Liver (tissue), 9 donors: ENCODE results near the gene RELN. TPM values are rescaled to one million over a fixed set of nuclear protein-coding genes. Genes with fewer than 3 reads are reported as not detected.

Experiments
- DNase-seq: peaks from one replicate; pipeline ENCODE4 v3.0.0-alpha.2; 2017; ENCODE audit warnings: low spot score
- H3K27ac ChIP-seq, 2 donors: one replicate each; pipeline ENCODE4 v1.7.0; 2013; ENCODE audit warnings: inconsistent platforms in 2 of 2, low read length in 2 of 2, control low read depth in 1 of 2, low read depth in 1 of 2, mild to moderate bottlenecking in 1 of 2
- H3K27me3 ChIP-seq, 4 donors: one replicate each; pipeline versions ENCODE4 v1.6.1 to v1.7.0; 2013; ENCODE audit warnings: low read length in 3 of 4, inconsistent platforms in 1 of 4, mild to moderate bottlenecking in 1 of 4, moderate library complexity in 1 of 4; ENCODE audit not compliant: control insufficient read depth in 4 of 4, insufficient read depth in 4 of 4
- H3K36me3 ChIP-seq, 4 donors: one replicate each; pipeline versions ENCODE4 v1.6.1 to v1.7.0; 2013; ENCODE audit warnings: low read length in 3 of 4, mild to moderate bottlenecking in 3 of 4, low read depth in 1 of 4, moderate library complexity in 1 of 4; ENCODE audit not compliant: control insufficient read depth in 4 of 4, insufficient read depth in 3 of 4
- H3K4me1 ChIP-seq, 4 donors: one replicate each; pipeline versions ENCODE4 v1.6.1 to v1.7.0; 2013; ENCODE audit warnings: low read length in 3 of 4, mild to moderate bottlenecking in 3 of 4, moderate library complexity in 1 of 4; ENCODE audit not compliant: control insufficient read depth in 4 of 4, insufficient read depth in 4 of 4
- H3K4me3 ChIP-seq, 3 donors: one replicate each; pipeline versions ENCODE4 v1.6.1 to v1.7.0; 2013; ENCODE audit warnings: low read length in 3 of 3, control low read depth in 1 of 3, low read depth in 1 of 3, mild to moderate bottlenecking in 1 of 3
- H3K9ac ChIP-seq, 2 donors: one replicate each; pipeline ENCODE4 v1.7.0; 2013; ENCODE audit warnings: low read length in 2 of 2, mild to moderate bottlenecking in 2 of 2, moderate library complexity in 2 of 2, control low read depth in 1 of 2, low read depth in 1 of 2
- H3K9me3 ChIP-seq, 4 donors: one replicate each; pipeline versions ENCODE4 v1.6.1 to v1.7.0; 2013; ENCODE audit warnings: low read length in 3 of 4; ENCODE audit not compliant: control insufficient read depth in 4 of 4
- EGR1 ChIP-seq, 2 donors: IDR thresholded peaks; 2 replicates each; pipeline ENCODE4 v1.6.1; 2016 to 2018; ENCODE audit warnings: antibody characterized with exemption in 2 of 2, low read depth in 2 of 2
- FOXA1 ChIP-seq: IDR thresholded peaks from 2 replicates; pipeline ENCODE4 v1.6.1; 2016; ENCODE audit warnings: antibody characterized with exemption
- FOXA2 ChIP-seq: IDR thresholded peaks from 2 replicates; pipeline ENCODE4 v1.6.1; 2016; ENCODE audit warnings: antibody characterized with exemption
- GABPA ChIP-seq, 2 donors: IDR thresholded peaks in 1 of 2; conservative IDR thresholded peaks in 1 of 2; 2 replicates each; pipeline ENCODE4 v1.6.1; 2016; ENCODE audit warnings: antibody characterized with exemption in 2 of 2, mild to moderate bottlenecking in 1 of 2, moderate library complexity in 1 of 2
- HNF4A ChIP-seq, 2 donors: conservative IDR thresholded peaks; 2 replicates each; pipeline ENCODE4 v1.6.1; 2016; ENCODE audit warnings: antibody characterized with exemption in 2 of 2, mild to moderate bottlenecking in 2 of 2
- HNF4G ChIP-seq: IDR thresholded peaks from 2 replicates; pipeline ENCODE4 v1.6.1; 2016; ENCODE audit warnings: antibody characterized with exemption
- JUND ChIP-seq, 2 donors: IDR thresholded peaks; 2 replicates each; pipeline ENCODE4 v1.6.1; 2016; ENCODE audit warnings: antibody characterized with exemption in 2 of 2
- NR2F2 ChIP-seq: IDR thresholded peaks from 2 replicates; pipeline ENCODE4 v1.6.1; 2016; ENCODE audit warnings: antibody characterized with exemption
- RAD21 ChIP-seq, 2 donors: IDR thresholded peaks; 2 replicates each; pipeline ENCODE4 v1.6.1; 2016; ENCODE audit warnings: antibody characterized with exemption in 2 of 2, mild to moderate bottlenecking in 2 of 2
- RXRA ChIP-seq, 2 donors: IDR thresholded peaks; 2 replicates each; pipeline ENCODE4 v1.6.1; 2017 to 2018; ENCODE audit warnings: antibody characterized with exemption in 2 of 2, mild to moderate bottlenecking in 1 of 2
- TAF1 ChIP-seq: conservative IDR thresholded peaks from 2 replicates; pipeline ENCODE4 v1.6.1; 2016; ENCODE audit warnings: antibody characterized with exemption, mild to moderate bottlenecking
- YY1 ChIP-seq: IDR thresholded peaks from 2 replicates; pipeline ENCODE4 v1.6.1; 2016; ENCODE audit warnings: antibody characterized with exemption, mild to moderate bottlenecking
- WGBS: extraction: QIAGEN DNeasy Blood & Tissue Kit; methylation state at CpG from one replicate; pipeline ENCODE4 v1.1.7; 2013; 5-methylcytosine and 5-hydroxymethylcytosine counted together
- polyA plus RNA-seq, 2 donors: library from polyadenylated mRNA; stranded (reverse) in 1 of 2; unstranded in 1 of 2; fragments of 200-250 nt in 1 of 2; fragments of >200 nt in 1 of 2; fragmentation: Nextera tagmentation in 1 of 2; extraction: Ambion mirVana in 1 of 2; gene quantifications; one replicate each; pipeline versions ENCODE4 v1.2.1 to v1.2.3, GENCODE V29; 2013 to 2015
- total RNA-seq, 2 donors: library from RNA; depleted of rRNA; stranded (reverse); fragments of >200 nt; gene quantifications; one replicate each; pipeline ENCODE4 v1.2.3, GENCODE V29; 2014
- TF ChIP-seq, protein P1 (sequence below): IDR thresholded peaks from 2 replicates; pipeline ENCODE4 v1.6.1; 2016; ENCODE audit warnings: antibody characterized with exemption
- TF ChIP-seq, protein P2 (sequence below): fragments of 150-350 bp; IDR thresholded peaks from 2 replicates; pipeline ENCODE4 v1.5.1; 2017; ENCODE audit warnings: improper control_type of control experiment, low read depth, low read length; ENCODE audit not compliant: missing input control
- TF ChIP-seq, protein P3 (sequence below): IDR thresholded peaks from 2 replicates; pipeline ENCODE4 v1.6.1; 2016; ENCODE audit warnings: antibody characterized with exemption, mild to moderate bottlenecking
- TF ChIP-seq, protein P4 (sequence below): IDR thresholded peaks from 2 replicates; pipeline ENCODE4 v1.6.1; 2016; ENCODE audit warnings: antibody characterized with exemption
- donor health status: healthy.
- donor health status: healthy.
- donor health status: healthy.
- donor health status: healthy.
- donor health status: healthy.

The RELN gene
- total and polyA plus RNA-seq, 4 donors, result 10.0 to 69.8 (median 28.4) TPM

- no peak for TF ChIP-seq JUND (IDR thresholded peaks at IDR 0.05)
- no peak for TF ChIP-seq EGR1 (IDR thresholded peaks at IDR 0.05; ENCODE audit: low read depth in 2 of 2)
- TF ChIP-seq, protein P1, sequence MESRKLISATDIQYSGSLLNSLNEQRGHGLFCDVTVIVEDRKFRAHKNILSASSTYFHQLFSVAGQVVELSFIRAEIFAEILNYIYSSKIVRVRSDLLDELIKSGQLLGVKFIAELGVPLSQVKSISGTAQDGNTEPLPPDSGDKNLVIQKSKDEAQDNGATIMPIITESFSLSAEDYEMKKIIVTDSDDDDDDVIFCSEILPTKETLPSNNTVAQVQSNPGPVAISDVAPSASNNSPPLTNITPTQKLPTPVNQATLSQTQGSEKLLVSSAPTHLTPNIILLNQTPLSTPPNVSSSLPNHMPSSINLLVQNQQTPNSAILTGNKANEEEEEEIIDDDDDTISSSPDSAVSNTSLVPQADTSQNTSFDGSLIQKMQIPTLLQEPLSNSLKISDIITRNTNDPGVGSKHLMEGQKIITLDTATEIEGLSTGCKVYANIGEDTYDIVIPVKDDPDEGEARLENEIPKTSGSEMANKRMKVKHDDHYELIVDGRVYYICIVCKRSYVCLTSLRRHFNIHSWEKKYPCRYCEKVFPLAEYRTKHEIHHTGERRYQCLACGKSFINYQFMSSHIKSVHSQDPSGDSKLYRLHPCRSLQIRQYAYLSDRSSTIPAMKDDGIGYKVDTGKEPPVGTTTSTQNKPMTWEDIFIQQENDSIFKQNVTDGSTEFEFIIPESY, result no peak
- no peak for TF ChIP-seq HNF4G
- TF ChIP-seq FOXA1, result no peak
- no peak for TF ChIP-seq FOXA2
- TF ChIP-seq, protein P2, sequence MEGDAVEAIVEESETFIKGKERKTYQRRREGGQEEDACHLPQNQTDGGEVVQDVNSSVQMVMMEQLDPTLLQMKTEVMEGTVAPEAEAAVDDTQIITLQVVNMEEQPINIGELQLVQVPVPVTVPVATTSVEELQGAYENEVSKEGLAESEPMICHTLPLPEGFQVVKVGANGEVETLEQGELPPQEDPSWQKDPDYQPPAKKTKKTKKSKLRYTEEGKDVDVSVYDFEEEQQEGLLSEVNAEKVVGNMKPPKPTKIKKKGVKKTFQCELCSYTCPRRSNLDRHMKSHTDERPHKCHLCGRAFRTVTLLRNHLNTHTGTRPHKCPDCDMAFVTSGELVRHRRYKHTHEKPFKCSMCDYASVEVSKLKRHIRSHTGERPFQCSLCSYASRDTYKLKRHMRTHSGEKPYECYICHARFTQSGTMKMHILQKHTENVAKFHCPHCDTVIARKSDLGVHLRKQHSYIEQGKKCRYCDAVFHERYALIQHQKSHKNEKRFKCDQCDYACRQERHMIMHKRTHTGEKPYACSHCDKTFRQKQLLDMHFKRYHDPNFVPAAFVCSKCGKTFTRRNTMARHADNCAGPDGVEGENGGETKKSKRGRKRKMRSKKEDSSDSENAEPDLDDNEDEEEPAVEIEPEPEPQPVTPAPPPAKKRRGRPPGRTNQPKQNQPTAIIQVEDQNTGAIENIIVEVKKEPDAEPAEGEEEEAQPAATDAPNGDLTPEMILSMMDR, result no peak
- no peak for TF ChIP-seq HNF4A (conservative IDR thresholded peaks at IDR 0.05)
- TF ChIP-seq GABPA (IDR thresholded peaks at IDR 0.05 in 1 of 2, conservative IDR thresholded peaks at IDR 0.05 in 1 of 2), result no peak
- no peak for TF ChIP-seq TAF1
- no peak for TF ChIP-seq RXRA (IDR thresholded peaks at IDR 0.05)
- no peak for TF ChIP-seq NR2F2
- no peak for TF ChIP-seq RAD21 (IDR thresholded peaks at IDR 0.05)
- no peak for DNase-seq
- Histone ChIP-seq H3K4me3 (no peak overlapping the region), H3K4me1 (no peaks in the 10 kb centered on the region), H3K36me3 (no peaks in the 10 kb centered on the region), H3K27ac (no peak overlapping the region), H3K9ac (no peak overlapping the region), H3K27me3 (peaks cover 0 to 7% (median 0%) of the 10 kb centered on the region in 4 donors), H3K9me3 (no peaks in the 10 kb centered on the region)
These were observed 113.7 kb downstream of the RELN start for GRCh38 chr7:103875718-103876117.

GRCh38 chr7:103871473-103871872 lies 118.0 kb downstream of the RELN start:
- no peak overlapping the region for H3K27ac ChIP-seq
- no peaks in the 10 kb centered on the region for H3K9me3 ChIP-seq
- H3K27me3 ChIP-seq, result peaks cover 0 to 9% (median 0%) of the 10 kb centered on the region in 4 donors
- H3K9ac ChIP-seq, result no peak overlapping the region
- WGBS, result 69% methylated on average over 2 of the region's 2 CpGs
- TF ChIP-seq, protein P3, sequence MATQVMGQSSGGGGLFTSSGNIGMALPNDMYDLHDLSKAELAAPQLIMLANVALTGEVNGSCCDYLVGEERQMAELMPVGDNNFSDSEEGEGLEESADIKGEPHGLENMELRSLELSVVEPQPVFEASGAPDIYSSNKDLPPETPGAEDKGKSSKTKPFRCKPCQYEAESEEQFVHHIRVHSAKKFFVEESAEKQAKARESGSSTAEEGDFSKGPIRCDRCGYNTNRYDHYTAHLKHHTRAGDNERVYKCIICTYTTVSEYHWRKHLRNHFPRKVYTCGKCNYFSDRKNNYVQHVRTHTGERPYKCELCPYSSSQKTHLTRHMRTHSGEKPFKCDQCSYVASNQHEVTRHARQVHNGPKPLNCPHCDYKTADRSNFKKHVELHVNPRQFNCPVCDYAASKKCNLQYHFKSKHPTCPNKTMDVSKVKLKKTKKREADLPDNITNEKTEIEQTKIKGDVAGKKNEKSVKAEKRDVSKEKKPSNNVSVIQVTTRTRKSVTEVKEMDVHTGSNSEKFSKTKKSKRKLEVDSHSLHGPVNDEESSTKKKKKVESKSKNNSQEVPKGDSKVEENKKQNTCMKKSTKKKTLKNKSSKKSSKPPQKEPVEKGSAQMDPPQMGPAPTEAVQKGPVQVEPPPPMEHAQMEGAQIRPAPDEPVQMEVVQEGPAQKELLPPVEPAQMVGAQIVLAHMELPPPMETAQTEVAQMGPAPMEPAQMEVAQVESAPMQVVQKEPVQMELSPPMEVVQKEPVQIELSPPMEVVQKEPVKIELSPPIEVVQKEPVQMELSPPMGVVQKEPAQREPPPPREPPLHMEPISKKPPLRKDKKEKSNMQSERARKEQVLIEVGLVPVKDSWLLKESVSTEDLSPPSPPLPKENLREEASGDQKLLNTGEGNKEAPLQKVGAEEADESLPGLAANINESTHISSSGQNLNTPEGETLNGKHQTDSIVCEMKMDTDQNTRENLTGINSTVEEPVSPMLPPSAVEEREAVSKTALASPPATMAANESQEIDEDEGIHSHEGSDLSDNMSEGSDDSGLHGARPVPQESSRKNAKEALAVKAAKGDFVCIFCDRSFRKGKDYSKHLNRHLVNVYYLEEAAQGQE, result no peak
- TF ChIP-seq, protein P1, result no peak
- TF ChIP-seq RXRA (IDR thresholded peaks at IDR 0.05), result no peak
- no peak for TF ChIP-seq GABPA (IDR thresholded peaks at IDR 0.05 in 1 of 2, conservative IDR thresholded peaks at IDR 0.05 in 1 of 2)
- TF ChIP-seq NR2F2, result no peak
- TF ChIP-seq, protein P4, sequence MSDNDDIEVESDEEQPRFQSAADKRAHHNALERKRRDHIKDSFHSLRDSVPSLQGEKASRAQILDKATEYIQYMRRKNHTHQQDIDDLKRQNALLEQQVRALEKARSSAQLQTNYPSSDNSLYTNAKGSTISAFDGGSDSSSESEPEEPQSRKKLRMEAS, result no peak
- TF ChIP-seq, protein P2, result no peak
- no peak for TF ChIP-seq RAD21 (IDR thresholded peaks at IDR 0.05)
- TF ChIP-seq YY1, result no peak
- TF ChIP-seq TAF1, result no peak
- H3K36me3 ChIP-seq, result no peaks in the 10 kb centered on the region
- peaks cover 0 to 4% (median 1%) of the 10 kb centered on the region in 4 donors for H3K4me1 ChIP-seq
- no peak overlapping the region for H3K4me3 ChIP-seq
- DNase-seq, result no peak
